HCT116 (cell line): Measurements from ENCODE around the gene CACNA1G. TPM values are rescaled to one million over a fixed set of nuclear protein-coding genes. Genes with fewer than 3 reads are reported as not detected.

Source experiments
- EGR1 ChIP-seq: IDR thresholded peaks from 2 replicates; pipeline ENCODE4 v1.6.1; 2012; ENCODE audit warnings: low read depth
- EZH2 ChIP-seq: fragments of 200-600 bp; sonication (generic); IDR thresholded peaks from 2 replicates; pipeline ENCODE4 v1.6.1; 2017; ENCODE audit warnings: antibody characterized with exemption, mixed run types
- EZH2phosphoT487 ChIP-seq: fragments of 200-600 bp; IDR thresholded peaks from 2 replicates; pipeline ENCODE4 v1.6.1; 2018; ENCODE audit warnings: antibody characterized with exemption, borderline replicate concordance
- JUND ChIP-seq: IDR thresholded peaks from 2 replicates; pipeline ENCODE4 v1.6.1; 2012
- REST ChIP-seq: IDR thresholded peaks from 2 replicates; pipeline ENCODE4 v1.6.1; 2012; ENCODE audit warnings: low read depth
- SIN3A ChIP-seq: IDR thresholded peaks from 2 replicates; pipeline ENCODE4 v1.6.1; 2012; ENCODE audit warnings: low read depth
- SRF ChIP-seq: IDR thresholded peaks from 2 replicates; pipeline ENCODE4 v1.6.1; 2012; ENCODE audit warnings: low read depth
- total RNA-seq: library from RNA; stranded (reverse); gene quantifications from one replicate; pipeline ENCODE4 v1.2.1, GENCODE V29; 2021; ENCODE audit not compliant: unreplicated experiment

The CACNA1G gene
- total RNA-seq, 1 experiment from 2014 or later = 3.4 TPM

DNA sequence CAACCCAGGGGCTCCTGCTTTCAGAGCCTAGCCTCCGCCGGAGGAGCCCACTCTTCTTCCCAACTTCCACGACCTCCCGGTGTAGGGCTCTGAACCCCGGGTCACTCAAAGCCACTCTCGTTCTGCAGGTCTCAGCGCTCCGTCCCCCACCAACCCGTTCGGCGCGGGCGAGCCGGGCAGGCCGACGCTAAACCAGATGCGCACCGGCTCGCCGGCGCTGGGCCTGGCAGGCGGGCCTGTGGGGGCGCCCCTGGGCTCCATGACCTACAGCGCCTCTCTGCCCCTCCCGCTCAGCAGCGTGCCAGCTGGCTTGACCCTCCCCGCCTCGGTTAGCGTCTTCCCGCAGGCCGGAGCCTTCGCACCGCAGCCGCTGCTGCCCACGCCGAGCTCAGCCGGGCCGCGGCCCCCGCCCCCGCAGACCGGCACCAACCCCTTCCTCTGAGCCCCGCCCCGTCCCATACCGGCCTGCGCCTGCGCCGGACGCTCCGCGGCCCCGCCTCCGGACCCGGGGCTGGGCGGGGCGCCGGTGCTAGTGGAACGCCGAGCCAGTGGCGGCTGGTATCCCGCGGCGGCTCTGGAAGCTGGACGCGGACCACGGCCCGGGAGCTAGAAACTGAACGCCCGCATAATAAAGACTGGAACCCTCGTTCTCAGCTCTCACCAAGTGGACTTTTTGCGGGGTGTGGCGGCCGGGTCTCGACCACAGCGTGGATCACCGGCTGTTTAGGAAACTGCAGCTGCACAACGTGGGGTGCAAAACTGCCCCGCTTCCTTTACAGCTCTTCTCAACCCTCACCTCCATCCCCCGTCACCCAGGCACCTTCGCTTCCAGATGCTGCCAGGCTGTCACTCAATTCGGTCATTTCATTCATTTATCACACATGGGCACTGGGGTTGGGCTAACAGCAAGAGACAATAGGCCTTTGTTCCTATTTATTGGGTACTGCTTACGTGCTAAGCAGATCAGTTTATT is 18.5 kb upstream of the CACNA1G start (continued):
- TF ChIP-seq REST = no peak
- TF ChIP-seq SIN3A = no peak
- no peak for TF ChIP-seq SRF
- TF ChIP-seq EGR1 = no peak
- TF ChIP-seq JUND = no peak
- no peak for TF ChIP-seq EZH2phosphoT487
- no peak for TF ChIP-seq EZH2
